Measurements from ENCODE around the gene GYS2. TPM values are rescaled to one million over a fixed set of nuclear protein-coding genes. Genes with fewer than 3 reads are reported as not detected.
A peak's percentile ranks its signal among the peaks of the same experiment; 100 is the strongest.

Gene GYS2
- total RNA-seq, 1 donor from 2014 or later, result not detected

DNA sequence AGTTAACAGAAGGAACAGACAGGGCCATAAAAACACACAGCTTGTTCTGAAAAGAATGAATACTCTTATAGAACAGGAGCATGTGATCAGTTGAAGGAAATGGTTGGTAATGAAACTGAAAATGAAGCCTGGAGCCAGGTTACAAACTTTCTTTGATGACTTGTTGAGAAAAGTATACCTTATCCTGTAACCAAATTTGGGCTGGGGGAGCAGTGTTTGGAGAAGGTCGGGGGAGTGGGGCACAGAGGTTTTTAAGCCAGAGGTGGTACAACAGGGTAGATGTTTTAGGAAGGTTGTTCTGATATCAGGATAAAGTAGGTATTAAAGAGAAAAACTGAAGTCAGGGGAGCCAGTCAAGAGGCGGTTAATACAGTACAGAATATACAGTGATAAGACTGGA is 94.9 kb downstream of the GYS2 start:
- TF ChIP-seq, protein P1, sequence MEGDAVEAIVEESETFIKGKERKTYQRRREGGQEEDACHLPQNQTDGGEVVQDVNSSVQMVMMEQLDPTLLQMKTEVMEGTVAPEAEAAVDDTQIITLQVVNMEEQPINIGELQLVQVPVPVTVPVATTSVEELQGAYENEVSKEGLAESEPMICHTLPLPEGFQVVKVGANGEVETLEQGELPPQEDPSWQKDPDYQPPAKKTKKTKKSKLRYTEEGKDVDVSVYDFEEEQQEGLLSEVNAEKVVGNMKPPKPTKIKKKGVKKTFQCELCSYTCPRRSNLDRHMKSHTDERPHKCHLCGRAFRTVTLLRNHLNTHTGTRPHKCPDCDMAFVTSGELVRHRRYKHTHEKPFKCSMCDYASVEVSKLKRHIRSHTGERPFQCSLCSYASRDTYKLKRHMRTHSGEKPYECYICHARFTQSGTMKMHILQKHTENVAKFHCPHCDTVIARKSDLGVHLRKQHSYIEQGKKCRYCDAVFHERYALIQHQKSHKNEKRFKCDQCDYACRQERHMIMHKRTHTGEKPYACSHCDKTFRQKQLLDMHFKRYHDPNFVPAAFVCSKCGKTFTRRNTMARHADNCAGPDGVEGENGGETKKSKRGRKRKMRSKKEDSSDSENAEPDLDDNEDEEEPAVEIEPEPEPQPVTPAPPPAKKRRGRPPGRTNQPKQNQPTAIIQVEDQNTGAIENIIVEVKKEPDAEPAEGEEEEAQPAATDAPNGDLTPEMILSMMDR (IDR thresholded peaks at IDR 0.05; ENCODE audit: insufficient read depth, low read length, poor library complexity, severe bottlenecking), result no peak
- Histone ChIP-seq H3K4me3 (ENCODE audit: low read depth, low read length) (no peak overlapping the region), H3K36me3 (ENCODE audit: control insufficient read depth, insufficient read depth, low read length) (peaks cover 1% of the 10 kb centered on the region), H3K27me3 (ENCODE audit: control insufficient read depth, insufficient read depth, low read length) (no peaks in the 10 kb centered on the region)
- DNase-seq (ENCODE audit: low read depth), result no peak

DNA sequence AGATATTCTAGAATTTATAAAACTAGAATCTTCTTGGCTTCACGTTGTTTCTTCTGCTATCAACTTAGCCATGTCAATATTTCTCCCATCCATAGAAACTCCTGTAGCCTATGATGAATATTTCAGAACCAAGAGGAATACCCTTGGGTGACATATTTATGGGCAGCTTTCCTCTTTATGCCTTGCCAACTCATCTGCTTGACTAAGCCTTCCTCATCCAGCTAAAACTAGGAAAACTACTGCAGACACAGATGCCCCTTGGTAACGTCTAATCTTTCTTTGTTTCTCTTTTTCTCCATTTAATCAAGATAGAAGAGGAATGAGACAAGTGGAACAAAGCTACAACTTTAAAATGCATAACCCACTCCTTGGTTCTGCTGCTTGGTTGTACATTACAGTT is 96.8 kb downstream of the GYS2 start:
- TF ChIP-seq, protein P1 (IDR thresholded peaks at IDR 0.05; ENCODE audit: insufficient read depth, low read length, poor library complexity, severe bottlenecking), result no peak
- Histone ChIP-seq H3K4me3 (ENCODE audit: low read depth, low read length) (no peak overlapping the region), H3K36me3 (ENCODE audit: control insufficient read depth, insufficient read depth, low read length) (peaks cover under 1% of the 10 kb centered on the region), H3K27me3 (ENCODE audit: control insufficient read depth, insufficient read depth, low read length) (no peaks in the 10 kb centered on the region)
- no peak for DNase-seq (ENCODE audit: low read depth)

DNA sequence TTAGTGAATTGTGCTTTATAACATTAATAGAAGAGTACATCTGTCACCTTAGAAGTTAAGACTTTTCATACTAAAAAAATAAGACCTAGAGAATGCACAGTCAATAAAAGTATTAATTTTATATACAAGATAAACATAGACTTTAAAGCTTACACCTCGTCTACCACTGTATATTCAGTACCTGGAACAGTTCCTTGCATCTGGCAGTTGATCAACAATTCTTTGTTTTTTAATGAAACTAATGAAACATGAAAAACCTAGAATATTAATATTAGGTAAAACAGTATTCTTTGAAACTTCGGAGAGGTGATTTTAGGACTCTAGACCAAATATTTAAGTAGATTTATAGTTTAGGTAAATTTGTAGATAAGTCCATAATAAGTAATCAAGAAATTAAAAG is 98.8 kb downstream of the GYS2 start:
- no peak overlapping the region for H3K4me3 ChIP-seq (ENCODE audit: low read depth, low read length)
- no peaks in the 10 kb centered on the region for H3K36me3 ChIP-seq (ENCODE audit: control insufficient read depth, insufficient read depth, low read length)
- DNase-seq (ENCODE audit: low read depth), result no peak
- TF ChIP-seq, protein P1 (IDR thresholded peaks at IDR 0.05; ENCODE audit: insufficient read depth, low read length, poor library complexity, severe bottlenecking), result no peak
- H3K27me3 ChIP-seq (ENCODE audit: control insufficient read depth, insufficient read depth, low read length), result no peaks in the 10 kb centered on the region

DNA sequence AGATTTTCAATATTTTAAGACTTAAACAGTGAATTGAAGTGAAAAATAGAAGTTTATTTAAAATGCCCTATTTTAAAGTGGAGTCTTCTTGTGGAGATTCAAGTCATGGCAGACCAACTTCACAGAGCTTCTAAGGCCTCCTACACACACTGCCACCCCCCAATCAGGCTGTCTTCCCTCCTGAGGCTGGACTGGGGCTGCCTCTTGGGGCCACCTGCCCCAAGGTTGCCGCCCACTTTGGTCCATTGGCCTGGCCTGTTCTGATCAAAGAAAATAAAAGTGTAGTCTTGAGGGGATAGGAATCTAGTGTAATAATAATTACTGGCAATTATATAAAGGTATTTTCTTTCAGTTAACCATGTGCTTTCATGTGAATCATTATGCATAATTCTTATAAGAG is 101.8 kb downstream of the GYS2 start:
- DNase-seq (ENCODE audit: low read depth), result no peak
- TF ChIP-seq, protein P1 (IDR thresholded peaks at IDR 0.05; ENCODE audit: insufficient read depth, low read length, poor library complexity, severe bottlenecking), result no peak
- Histone ChIP-seq H3K36me3 (ENCODE audit: control insufficient read depth, insufficient read depth, low read length) (peaks cover 2% of the 10 kb centered on the region), H3K4me3 (ENCODE audit: low read depth, low read length) (peak overlapping the region; percentile 96), H3K27me3 (ENCODE audit: control insufficient read depth, insufficient read depth, low read length) (no peaks in the 10 kb centered on the region)

DNA sequence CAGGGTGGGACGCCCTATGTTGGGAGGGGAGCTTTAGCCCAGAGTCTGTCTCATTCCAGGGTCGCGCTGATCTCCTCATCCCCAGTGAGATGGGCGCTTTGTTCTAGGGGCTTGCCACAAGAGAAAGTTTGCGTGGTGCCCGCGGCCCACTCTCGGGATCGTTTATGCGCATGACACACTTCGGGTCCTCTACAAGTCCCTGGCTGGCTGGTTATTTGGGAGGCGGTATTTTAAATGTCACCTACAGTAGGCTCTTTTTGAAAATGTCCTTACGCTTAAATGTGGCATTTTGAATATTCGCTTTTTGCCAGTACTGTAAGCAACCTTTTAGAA is 102.5 kb downstream of the GYS2 start:
- TF ChIP-seq, protein P1 (IDR thresholded peaks at IDR 0.05; ENCODE audit: insufficient read depth, low read length, poor library complexity, severe bottlenecking), result no peak
- Histone ChIP-seq H3K27me3 (ENCODE audit: control insufficient read depth, insufficient read depth, low read length) (no peaks in the 10 kb centered on the region), H3K4me3 (ENCODE audit: low read depth, low read length) (peak overlapping the region; percentile 96), H3K36me3 (ENCODE audit: control insufficient read depth, insufficient read depth, low read length) (peaks cover 2% of the 10 kb centered on the region)
- no peak for DNase-seq (ENCODE audit: low read depth)
